Lower leg skin (tissue), 4 donors: ENCODE results near the gene FOSL2. TPM values are rescaled to one million over a fixed set of nuclear protein-coding genes. Genes with fewer than 3 reads are reported as not detected.
"Not testable (repeated sequence)": the region's sequence is repeated elsewhere in the genome, so short reads cannot be mapped to it uniquely, and the experiment has no call there.

Source experiments
- DNase-seq, 2 donors: peaks; one replicate each; pipeline ENCODE4 v3.0.0-alpha.2; 2019; ENCODE audit warnings: low spot score in 2 of 2
- H3K4me3 ChIP-seq: fragments of 200-600 bp; sonication (generic); 2 replicates; pipeline ENCODE4 v1.5.1; 2017; ENCODE audit warnings: mild to moderate bottlenecking, low read depth; ENCODE audit not compliant: poor library complexity, severe bottlenecking
- CTCF ChIP-seq, 3 donors: fragments of 450-650 bp; IDR thresholded peaks; one replicate each; pipeline ENCODE4 v1.5.1; 2016; ENCODE audit warnings: antibody characterized with exemption in 3 of 3, mild to moderate bottlenecking in 3 of 3, moderate library complexity in 2 of 3
- POLR2A ChIP-seq, 2 donors: fragments of 450-650 bp; IDR thresholded peaks; one replicate each; pipeline ENCODE4 v1.6.1; 2016 to 2017; ENCODE audit warnings: antibody characterized with exemption in 2 of 2, mild to moderate bottlenecking in 1 of 2, moderate library complexity in 1 of 2
- WGBS, 2 donors: methylation state at CpG; one replicate each; pipeline ENCODE4 v1.1.5; 2018; 5-methylcytosine and 5-hydroxymethylcytosine counted together
- intact Hi-C: fragments of 100-400 bp; cut with DNase I; formaldehyde crosslinking; loops from one replicate; pipeline ENCODE4 v1.15.0; 2023; ENCODE audit warnings: low total_unique reads
- total RNA-seq, 4 donors: library from RNA; depleted of rRNA; stranded (reverse); fragments of >200 nt; gene quantifications; one replicate each; pipeline ENCODE4 v1.1.0, GENCODE V29; 2016

Gene FOSL2
- total RNA-seq, 4 donors from 2014 or later: 189 to 423 (median 301) TPM

DNA sequence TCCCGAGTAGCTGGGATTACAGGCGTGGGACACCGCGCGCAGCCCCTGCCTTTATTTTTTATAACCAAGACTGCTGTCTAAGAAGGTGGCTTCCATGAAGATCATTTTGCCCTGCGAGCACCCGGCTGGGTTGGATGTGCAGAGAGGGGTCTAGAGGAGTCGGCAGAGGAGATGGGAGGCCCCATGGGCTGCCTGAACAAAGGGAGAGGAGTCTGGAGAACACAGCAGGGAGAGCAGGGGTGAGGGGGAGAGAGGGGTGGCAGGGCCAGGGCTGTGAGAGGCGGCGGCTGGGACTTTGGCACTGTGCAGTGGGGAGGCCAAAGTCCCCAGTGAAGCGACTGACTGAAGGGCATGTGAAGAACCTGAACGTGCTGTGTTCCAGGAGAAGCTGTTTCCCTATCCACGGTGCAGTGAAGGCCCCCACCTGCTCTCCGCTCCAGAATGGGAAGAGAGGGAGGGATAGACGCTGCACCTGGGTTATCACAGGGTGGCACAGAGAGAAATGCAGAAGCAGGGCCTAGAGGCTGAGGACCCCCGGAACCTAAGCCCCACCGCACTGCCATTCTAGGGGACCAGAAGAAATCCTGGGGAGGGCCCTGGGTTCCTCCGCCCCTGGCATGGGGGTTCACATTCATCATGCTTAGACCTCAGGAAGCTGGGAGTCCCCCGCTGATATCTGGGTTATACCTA, 24.8 kb upstream of the FOSL2 start:
- TF ChIP-seq CTCF (IDR thresholded peaks at IDR 0.05) (no peak), POLR2A (IDR thresholded peaks at IDR 0.05) (no peak)
- no peak overlapping the region for H3K4me3 ChIP-seq
- 81 to 88% methylated on average over 18 to 19 of the region's 19 CpGs for WGBS, 2 donors
- intact Hi-C loops: no loop called here
- no peak for DNase-seq

DNA sequence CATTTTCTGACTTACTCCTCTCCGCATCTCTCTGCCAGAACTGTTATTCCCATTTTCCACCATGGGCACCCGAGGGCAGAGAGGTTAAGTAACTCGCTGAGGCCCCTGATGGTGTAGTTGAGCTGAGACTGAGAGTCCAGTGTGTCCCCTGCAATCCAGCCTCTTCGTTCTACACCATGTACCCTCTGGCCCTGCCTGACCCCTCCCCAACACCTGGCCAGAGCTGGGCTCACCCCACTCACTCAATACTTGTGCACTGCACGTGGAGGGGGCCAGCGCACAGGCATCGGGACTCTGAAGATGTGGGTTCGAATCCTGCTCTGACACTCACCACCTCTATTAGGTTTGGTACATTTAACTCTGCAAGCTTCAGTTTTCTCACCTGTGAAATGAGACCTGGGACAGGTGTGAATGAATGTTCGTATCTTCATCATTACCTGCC, 24.3 kb upstream of the FOSL2 start:
- no peak for DNase-seq
- intact Hi-C loops: no loop called here
- TF ChIP-seq CTCF (IDR thresholded peaks at IDR 0.05): no peak
- no peak for TF ChIP-seq POLR2A (IDR thresholded peaks at IDR 0.05)
- no peak overlapping the region for H3K4me3 ChIP-seq
- 88 to 93% methylated on average over 9 of the region's 9 CpGs for WGBS, 2 donors

GRCh38 chr2:28369358-28369757, 23.3 kb upstream of the FOSL2 start:
- intact Hi-C loops: no loop called here
- no peak for DNase-seq
- H3K4me3 ChIP-seq: no peak overlapping the region
- TF ChIP-seq CTCF (IDR thresholded peaks at IDR 0.05) (no peak), POLR2A (IDR thresholded peaks at IDR 0.05) (no peak)
- 66 to 74% methylated on average over 5 of the region's 5 CpGs for WGBS, 2 donors

- intact Hi-C loops: no loop called here
- H3K4me3 ChIP-seq: no peak overlapping the region
- WGBS, 2 donors: 80 to 82% methylated on average over 3 of the region's 3 CpGs
- no peak for TF ChIP-seq POLR2A (IDR thresholded peaks at IDR 0.05)
- no peak for TF ChIP-seq CTCF (IDR thresholded peaks at IDR 0.05)
- no peak for DNase-seq
Measured at GRCh38 chr2:28370354-28370753, 22.3 kb upstream of the FOSL2 start.

GRCh38 chr2:28371728-28372127, 20.9 kb upstream of the FOSL2 start:
- intact Hi-C loops, DNase-seq, H3K4me3 ChIP-seq: not testable (repeated sequence)
- WGBS, 2 donors: 84 to 92% methylated on average over 4 of the region's 4 CpGs

DNA sequence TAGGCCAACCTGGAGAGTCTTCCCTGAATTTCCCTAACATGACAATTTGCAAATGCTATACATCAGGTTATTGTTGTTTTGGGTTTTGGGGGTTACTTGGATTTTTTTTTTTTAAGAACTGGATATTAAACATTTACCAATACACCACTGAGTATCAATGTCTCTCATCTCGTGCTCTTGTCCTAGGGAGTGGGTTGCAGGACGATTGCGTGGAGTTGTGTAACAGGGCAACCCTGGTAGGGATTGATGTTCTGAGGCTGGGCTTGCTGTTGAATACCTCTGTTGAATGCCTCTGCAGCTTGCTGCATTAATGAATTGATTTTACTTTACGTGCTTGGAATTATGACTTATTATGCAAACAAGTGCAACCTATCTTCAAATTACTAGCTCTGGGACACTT, 18.8 kb upstream of the FOSL2 start:
- 73 to 78% methylated on average over 4 of the region's 4 CpGs for WGBS, 2 donors
- no peak for TF ChIP-seq CTCF (IDR thresholded peaks at IDR 0.05)
- intact Hi-C loops: no loop called here
- DNase-seq: no peak
- no peak overlapping the region for H3K4me3 ChIP-seq
